ENCODE results near the gene AGK. TPM values are rescaled to one million over a fixed set of nuclear protein-coding genes. Genes with fewer than 3 reads are reported as not detected.

AGK gene
- total RNA-seq, 4 donors from 2014 or later, result 9.8 to 20.1 (median 14.9) TPM

- no peak for DNase-seq (ENCODE audit: low spot score in 2 of 2)
- TF ChIP-seq CTCF (IDR thresholded peaks at IDR 0.05), result no peak
- WGBS, 2 donors, result 96 to 100% methylated on average over 2 of the region's 2 CpGs
- intact Hi-C loops (cut with DNase I; ENCODE audit: low total_unique reads), result no loop called here
- H3K4me3 ChIP-seq (ENCODE audit: low read depth, poor library complexity, severe bottlenecking), result no peak overlapping the region
Observed at GRCh38 chr7:141597966-141598365, 46.8 kb downstream of the AGK start.

GRCh38 chr7:141598408-141598807 is 47.2 kb downstream of the AGK start:
- 97 to 99% methylated on average over 2 of the region's 2 CpGs for WGBS, 2 donors
- intact Hi-C loops (cut with DNase I; ENCODE audit: low total_unique reads), result no loop called here
- DNase-seq (ENCODE audit: low spot score in 2 of 2), result no peak
- no peak for TF ChIP-seq POLR2A (IDR thresholded peaks at IDR 0.05)
- TF ChIP-seq CTCF (IDR thresholded peaks at IDR 0.05), result no peak
- H3K4me3 ChIP-seq (ENCODE audit: low read depth, poor library complexity, severe bottlenecking), result no peak overlapping the region

GRCh38 chr7:141600168-141601006 is 49.2 kb downstream of the AGK start:
- intact Hi-C loops (cut with DNase I; ENCODE audit: low total_unique reads), result no loop called here
- no peak for DNase-seq (ENCODE audit: low spot score in 2 of 2)
- WGBS, 2 donors, result 94 to 97% methylated on average over 4 of the region's 4 CpGs
- TF ChIP-seq CTCF (IDR thresholded peaks at IDR 0.05), result no peak
- TF ChIP-seq POLR2A (IDR thresholded peaks at IDR 0.05), result no peak
- H3K4me3 ChIP-seq (ENCODE audit: low read depth, poor library complexity, severe bottlenecking), result no peak overlapping the region

- no peak for TF ChIP-seq CTCF (IDR thresholded peaks at IDR 0.05)
- no peak overlapping the region for H3K4me3 ChIP-seq (ENCODE audit: low read depth, poor library complexity, severe bottlenecking)
- no peak for DNase-seq (ENCODE audit: low spot score in 2 of 2)
- intact Hi-C loops (cut with DNase I; ENCODE audit: low total_unique reads), result no loop called here
- WGBS, 2 donors, result 94 to 95% methylated on average over 3 of the region's 3 CpGs
Observed at GRCh38 chr7:141609576-141609975, 58.4 kb downstream of the AGK start.

GRCh38 chr7:141610671-141611070 is 59.5 kb downstream of the AGK start:
- WGBS, 2 donors, result 89 to 98% methylated on average over 1 of the region's 1 CpG
- TF ChIP-seq POLR2A (IDR thresholded peaks at IDR 0.05), result no peak
- TF ChIP-seq CTCF (IDR thresholded peaks at IDR 0.05), result no peak
- intact Hi-C loops (cut with DNase I; ENCODE audit: low total_unique reads), result no loop called here
- H3K4me3 ChIP-seq (ENCODE audit: low read depth, poor library complexity, severe bottlenecking), result no peak overlapping the region
- no peak for DNase-seq (ENCODE audit: low spot score in 2 of 2)

- TF ChIP-seq CTCF (IDR thresholded peaks at IDR 0.05) (no peak), POLR2A (IDR thresholded peaks at IDR 0.05) (no peak)
- intact Hi-C loops (cut with DNase I; ENCODE audit: low total_unique reads), result no loop called here
- no peak overlapping the region for H3K4me3 ChIP-seq (ENCODE audit: low read depth, poor library complexity, severe bottlenecking)
- no peak for DNase-seq (ENCODE audit: low spot score in 2 of 2)
Observed at GRCh38 chr7:141612861-141613260, 61.7 kb downstream of the AGK start.

All from lower leg skin (tissue), 4 donors.